GM23338 (cell line): ENCODE results near the gene MDH1B. TPM values are rescaled to one million over a fixed set of nuclear protein-coding genes. Genes with fewer than 3 reads are reported as not detected.

Source experiments
- ATAC-seq: fragments of 200-7000 bp; cut with Tn5 transposase; 3 replicates; pipeline ENCODE4 v1.9.1; 2020
- DNase-seq: peaks from one replicate; pipeline ENCODE4 v3.0.0-alpha.2; 2015; ENCODE audit warnings: low spot score
- H2AFZ ChIP-seq: fragments of 200-600 bp; sonication (generic); 2 replicates; pipeline ENCODE4 v1.8.0; 2016; ENCODE audit warnings: antibody characterized with exemption, mild to moderate bottlenecking, moderate library complexity
- H3F3A ChIP-seq: fragments of 200-600 bp; sonication (generic); replicated peaks from 2 replicates; pipeline ENCODE4 v1.8.0; 2017; ENCODE audit warnings: antibody characterized with exemption, mixed run types, low read depth
- H3K27ac ChIP-seq: fragments of 200-600 bp; sonication (generic); 2 replicates; pipeline ENCODE4 v1.6.1; 2016; ENCODE audit warnings: low read depth
- H3K27me3 ChIP-seq: fragments of 200-600 bp; sonication (generic); 2 replicates; pipeline ENCODE4 v1.8.0; 2016; ENCODE audit warnings: mild to moderate bottlenecking, mixed run types, moderate library complexity; ENCODE audit not compliant: insufficient read depth
- H3K36me3 ChIP-seq: fragments of 200-600 bp; sonication (generic); 2 replicates; pipeline ENCODE4 v1.8.0; 2016; ENCODE audit warnings: mild to moderate bottlenecking; ENCODE audit not compliant: insufficient read depth
- H3K4me1 ChIP-seq: fragments of 200-600 bp; sonication (generic); 2 replicates; pipeline ENCODE4 v1.8.0; 2016; ENCODE audit warnings: mild to moderate bottlenecking, moderate library complexity; ENCODE audit not compliant: insufficient read depth
- H3K4me2 ChIP-seq: fragments of 200-600 bp; sonication (generic); 2 replicates; pipeline ENCODE4 v1.7.1; 2017; ENCODE audit warnings: mixed run types
- H3K4me3 ChIP-seq: fragments of 200-600 bp; sonication (generic); 2 replicates; pipeline ENCODE4 v1.6.1; 2016; ENCODE audit warnings: mixed run types
- H3K79me2 ChIP-seq: fragments of 200-600 bp; sonication (generic); replicated peaks from 2 replicates; pipeline ENCODE4 v1.8.0; 2017; ENCODE audit warnings: mild to moderate bottlenecking; ENCODE audit not compliant: insufficient read depth
- H3K9me2 ChIP-seq: fragments of 200-600 bp; sonication (generic); 2 replicates; pipeline ENCODE4 v1.8.0; 2017; ENCODE audit not compliant: insufficient read depth
- H4K20me1 ChIP-seq: fragments of 200-600 bp; sonication (generic); replicated peaks from 2 replicates; pipeline ENCODE4 v1.8.0; 2017; ENCODE audit warnings: mild to moderate bottlenecking; ENCODE audit not compliant: insufficient read depth
- H3K27ac Mint-ChIP-seq: 2 replicates; pipeline ENCODE4 v1.8.0; 2020; ENCODE audit warnings: inconsistent platforms, mild to moderate bottlenecking, moderate library complexity, mixed read lengths
- H3K27me3 Mint-ChIP-seq: 3 replicates; pipeline ENCODE4 v1.8.0; 2022; ENCODE audit warnings: low read depth, mild to moderate bottlenecking, moderate library complexity, mixed read lengths, inconsistent platforms; ENCODE audit not compliant: insufficient read depth, poor library complexity
- H3K36me3 Mint-ChIP-seq: 3 replicates; pipeline ENCODE4 v1.8.0; 2021; ENCODE audit warnings: low read depth, mild to moderate bottlenecking, inconsistent platforms, moderate library complexity, mixed read lengths
- H3K4me1 Mint-ChIP-seq: 3 replicates; pipeline ENCODE4 v1.8.0; 2020; ENCODE audit warnings: mild to moderate bottlenecking, inconsistent platforms, mixed read lengths
- H3K4me3 Mint-ChIP-seq: 3 replicates; pipeline ENCODE4 v1.8.0; 2021; ENCODE audit warnings: moderate library complexity, mild to moderate bottlenecking, inconsistent platforms, mixed read lengths
- H3K9me3 Mint-ChIP-seq: 3 replicates; pipeline ENCODE4 v1.8.0; 2020; ENCODE audit warnings: moderate library complexity, mild to moderate bottlenecking, inconsistent platforms, mixed read lengths
- CREB1 ChIP-seq: fragments of 250-450 bp; sonication (Bioruptor Pico); IDR thresholded peaks from 2 replicates; pipeline ENCODE4 v1.5.0; 2020; ENCODE audit warnings: low read depth, mild to moderate bottlenecking, moderate library complexity
- CTCF ChIP-seq, 2 experiments: fragments of 200-600 bp in 1 of 2; sonication (generic) in 1 of 2; conservative IDR thresholded peaks; 2 replicates each; pipeline versions ENCODE4 v1.5.1 to v1.6.1; 2016 to 2017; ENCODE audit warnings: antibody characterized with exemption in 2 of 2, low read depth in 2 of 2, mild to moderate bottlenecking in 2 of 2, moderate library complexity in 1 of 2
- ETS1 ChIP-seq: IDR thresholded peaks from 2 replicates; pipeline ENCODE4 v1.6.1; 2016; ENCODE audit warnings: antibody characterized with exemption
- EZH2 ChIP-seq: fragments of 200-600 bp; sonication (generic); IDR thresholded peaks from one replicate; pipeline ENCODE4 v1.8.0; 2017; ENCODE audit warnings: antibody characterized with exemption, mild to moderate bottlenecking, low read depth; ENCODE audit not compliant: unreplicated experiment
- EZH2phosphoT487 ChIP-seq: fragments of 200-600 bp; sonication (generic); IDR thresholded peaks from one replicate; pipeline ENCODE4 v1.8.1; 2018; ENCODE audit warnings: antibody characterized with exemption; ENCODE audit not compliant: unreplicated experiment
- JUNB ChIP-seq: IDR thresholded peaks from one replicate; pipeline ENCODE4 v1.6.1; 2016; ENCODE audit warnings: antibody characterized with exemption; ENCODE audit not compliant: unreplicated experiment
- NANOG ChIP-seq: IDR thresholded peaks from 2 replicates; pipeline ENCODE4 v1.6.1; 2016; ENCODE audit warnings: antibody characterized with exemption, borderline replicate concordance
- POLR2AphosphoS5 ChIP-seq: IDR thresholded peaks from 2 replicates; pipeline ENCODE4 v1.6.1; 2016; ENCODE audit warnings: antibody characterized with exemption, low read depth
- REST ChIP-seq: IDR thresholded peaks from one replicate; pipeline ENCODE4 v1.6.1; 2018; ENCODE audit warnings: antibody characterized with exemption; ENCODE audit not compliant: unreplicated experiment
- STAT1 ChIP-seq: IDR thresholded peaks from one replicate; pipeline ENCODE4 v1.6.1; 2016; ENCODE audit warnings: antibody characterized with exemption; ENCODE audit not compliant: unreplicated experiment
- ZNF114 ChIP-seq: fragments of 250-450 bp; sonication (Bioruptor Pico); IDR thresholded peaks from 2 replicates; pipeline ENCODE4 v1.5.0; 2020; ENCODE audit warnings: mild to moderate bottlenecking, moderate library complexity
- ZNF331 ChIP-seq: fragments of 250-450 bp; sonication (Bioruptor Pico); IDR thresholded peaks from 2 replicates; pipeline ENCODE4 v1.5.0; 2020; ENCODE audit warnings: low read depth, mild to moderate bottlenecking, moderate library complexity
- ZNF462 ChIP-seq: fragments of 250-450 bp; sonication (Bioruptor Pico); IDR thresholded peaks from 2 replicates; pipeline ENCODE4 v1.5.0; 2020; ENCODE audit warnings: mild to moderate bottlenecking, moderate library complexity
- polyA plus RNA-seq: library from polyadenylated mRNA; unstranded; fragments of >200 nt; fragmentation: Nextera tagmentation; extraction: Ambion mirVana; gene quantifications from 2 replicates; pipeline ENCODE4 v1.2.1, GENCODE V29; 2016
- total RNA-seq: library from RNA; depleted of rRNA; stranded (reverse); fragments of >200 nt; shearing (Covaris generic); gene quantifications from 2 replicates; pipeline ENCODE4 v1.2.3, GENCODE V29; 2014

Gene MDH1B
- total and polyA plus RNA-seq, 2 experiments from 2014 or later, result 1.7 to 1.8 TPM

- no peaks in the 10 kb centered on the region for H4K20me1 ChIP-seq
- no peaks in the 10 kb centered on the region for H3K36me3 Mint-ChIP-seq
- no peaks in the 10 kb centered on the region for H3K27me3 ChIP-seq
- 0 out of 2 replicates have a peak, but pooled peaks cover 8% of the 10 kb centered on the region for H3K9me2 ChIP-seq
- H3K79me2 ChIP-seq, result no peaks in the 10 kb centered on the region
- no peaks in the 10 kb centered on the region for H3K4me1 ChIP-seq
- H3K36me3 ChIP-seq, result no peaks in the 10 kb centered on the region
- TF ChIP-seq NANOG, result no peak
- TF ChIP-seq JUNB, result no peak
- no peak for TF ChIP-seq ETS1
- TF ChIP-seq REST, result no peak
- no peak for TF ChIP-seq CREB1 (CRISPR knock-in tag)
- TF ChIP-seq STAT1, result no peak
- TF ChIP-seq CTCF (conservative IDR thresholded peaks at IDR 0.05; ENCODE audit: low read depth in 2 of 2), result no peak
- TF ChIP-seq ZNF331, result no peak
- TF ChIP-seq POLR2AphosphoS5, result no peak
- TF ChIP-seq EZH2phosphoT487, result no peak
- TF ChIP-seq EZH2, result no peak
- no peak for TF ChIP-seq ZNF462 (CRISPR knock-in tag)
- TF ChIP-seq ZNF114 (CRISPR knock-in tag), result no peak
- H3K9me3 Mint-ChIP-seq, result no peaks in the 10 kb centered on the region; the same call in 2 of the 3 replicates
- H3K27ac ChIP-seq, result no peak overlapping the region
- H3F3A ChIP-seq, result no peaks in the 10 kb centered on the region
- H2AFZ ChIP-seq, result 0 out of 2 replicates have a peak overlapping the region, but pooled peaks have one; percentile 47
- H3K4me1 Mint-ChIP-seq, result peaks cover 2% of the 10 kb centered on the region; the same call in 1 of the 3 replicates
- H3K27ac Mint-ChIP-seq, result no peak overlapping the region
- H3K4me3 ChIP-seq, result no peak overlapping the region
- no peak for DNase-seq
- H3K27me3 Mint-ChIP-seq, result no peaks in the 10 kb centered on the region
- H3K4me3 Mint-ChIP-seq, result no peak overlapping the region
- no peak overlapping the region for H3K4me2 ChIP-seq
- ATAC-seq, result no peak
These were observed 36.6 kb downstream of the MDH1B start for GRCh38 chr2:206728277-206729199.
